ENCODE data around the gene TMPRSS7. TPM values are rescaled to one million over a fixed set of nuclear protein-coding genes. Genes with fewer than 3 reads are reported as not detected.

Gene TMPRSS7
- total and polyA plus RNA-seq, 10 donors, result not detected

- Histone ChIP-seq H3K27ac (no peak overlapping the region), H3K4me1 (peaks cover 0 to 21% (median 14%) of the 10 kb centered on the region in 6 donors), H3K27me3 (replicated peaks in 1 of 7) (peaks cover 0 to 28% (median 18%) of the 10 kb centered on the region in 7 donors), H3K36me3 (no peaks in the 10 kb centered on the region), H3K9me3 (no peaks in the 10 kb centered on the region), H3K4me3 (no peak overlapping the region)
- TF ChIP-seq CTCF (IDR thresholded peaks at IDR 0.05 in 8 of 11, conservative IDR thresholded peaks at IDR 0.05 in 3 of 11) (no peak), POLR2AphosphoS5 (IDR thresholded peaks at IDR 0.05) (no peak), POLR2A (IDR thresholded peaks at IDR 0.05) (no peak)
- DNase-seq, result no peak
- WGBS, 5 donors, result 85 to 98% (median 92%) methylated on average over 2 of the region's 2 CpGs
- intact Hi-C loops (cut with DNase I; ENCODE audit: low total_unique reads), result no loop called here
These were observed 33.6 kb upstream of the TMPRSS7 start for GRCh38 chr3:112000966-112001365.

GRCh38 chr3:112001526-112001925 is 33.0 kb upstream of the TMPRSS7 start:
- no peak for TF ChIP-seq POLR2A (IDR thresholded peaks at IDR 0.05)
- no peak for TF ChIP-seq CTCF (IDR thresholded peaks at IDR 0.05 in 8 of 11, conservative IDR thresholded peaks at IDR 0.05 in 3 of 11)
- TF ChIP-seq POLR2AphosphoS5 (IDR thresholded peaks at IDR 0.05), result no peak
- peaks cover 0 to 28% (median 18%) of the 10 kb centered on the region in 7 donors for H3K27me3 ChIP-seq (replicated peaks in 1 of 7)
- no peak overlapping the region for H3K4me3 ChIP-seq
- H3K4me1 ChIP-seq, result peaks cover 0 to 21% (median 14%) of the 10 kb centered on the region in 6 donors
- no peaks in the 10 kb centered on the region for H3K36me3 ChIP-seq
- H3K9me3 ChIP-seq, result no peaks in the 10 kb centered on the region
- intact Hi-C loops (cut with DNase I; ENCODE audit: low total_unique reads), result no loop called here
- WGBS, 5 donors, result 93 to 100% (median 97%) methylated on average over 2 of the region's 2 CpGs
- no peak for DNase-seq
- H3K27ac ChIP-seq, result no peak overlapping the region

- H3K9me3 ChIP-seq, result no peaks in the 10 kb centered on the region
- no peak overlapping the region for H3K4me3 ChIP-seq
- H3K27ac ChIP-seq, result no peak overlapping the region
- H3K4me1 ChIP-seq, result peaks cover 0 to 21% (median 14%) of the 10 kb centered on the region in 6 donors
- intact Hi-C loops (cut with DNase I; ENCODE audit: low total_unique reads), result no loop called here
- WGBS, 5 donors, result 64 to 70% (median 68%) methylated on average over 8 of the region's 8 CpGs
- no peak for DNase-seq
- peaks cover 0 to 28% (median 18%) of the 10 kb centered on the region in 7 donors for H3K27me3 ChIP-seq (replicated peaks in 1 of 7)
- no peaks in the 10 kb centered on the region for H3K36me3 ChIP-seq
- TF ChIP-seq POLR2A (IDR thresholded peaks at IDR 0.05) (no peak), POLR2AphosphoS5 (IDR thresholded peaks at IDR 0.05) (no peak), CTCF (IDR thresholded peaks at IDR 0.05 in 8 of 11, conservative IDR thresholded peaks at IDR 0.05 in 3 of 11) (no peak)
These were observed 32.2 kb upstream of the TMPRSS7 start for GRCh38 chr3:112002096-112002971.

GRCh38 chr3:112003321-112004080 is 31.0 kb upstream of the TMPRSS7 start:
- intact Hi-C loops (cut with DNase I; ENCODE audit: low total_unique reads), result no loop called here
- WGBS, 5 donors, result 78 to 91% (median 83%) methylated on average over 4 of the region's 4 CpGs
- no peaks in the 10 kb centered on the region for H3K36me3 ChIP-seq
- TF ChIP-seq POLR2AphosphoS5 (IDR thresholded peaks at IDR 0.05) (no peak), CTCF (IDR thresholded peaks at IDR 0.05 in 8 of 11, conservative IDR thresholded peaks at IDR 0.05 in 3 of 11) (no peak), POLR2A (IDR thresholded peaks at IDR 0.05) (no peak)
- no peak for DNase-seq
- H3K27ac ChIP-seq, result no peak overlapping the region
- no peaks in the 10 kb centered on the region for H3K9me3 ChIP-seq
- peaks cover 0 to 17% (median 12%) of the 10 kb centered on the region in 6 donors for H3K4me1 ChIP-seq
- H3K27me3 ChIP-seq (replicated peaks in 1 of 7), result peaks cover 0 to 22% (median 13%) of the 10 kb centered on the region in 7 donors
- no peak overlapping the region for H3K4me3 ChIP-seq
